ENCODE data around the gene ALOXE3.
"Not testable (repeated sequence)": the region's sequence is repeated elsewhere in the genome, so short reads cannot be mapped to it uniquely, and the experiment has no call there.

The ALOXE3 gene

GRCh38 chr17:8109661-8110455, 8.5 kb downstream of the ALOXE3 start:
- TF ChIP-seq CTCF (IDR thresholded peaks at IDR 0.05; ENCODE audit: low read depth, low read length, missing control alignments), result peak; percentile 93
- no peak for DNase-seq (ENCODE audit: low read depth)
- H3K4me3 ChIP-seq (ENCODE audit: low read depth, low read length), result no peak overlapping the region; the same call in 1 of the 2 replicates

- no peak overlapping the region for H3K4me3 ChIP-seq (ENCODE audit: low read depth, low read length)
- no peak for DNase-seq (ENCODE audit: low read depth)
- TF ChIP-seq CTCF (IDR thresholded peaks at IDR 0.05; ENCODE audit: low read depth, low read length, missing control alignments), result no peak
These were observed 9.2 kb downstream of the ALOXE3 start for GRCh38 chr17:8108972-8109660.

- not testable (repeated sequence) for DNase-seq (ENCODE audit: low read depth); H3K4me3 ChIP-seq (ENCODE audit: low read depth, low read length)
These were observed 11.3 kb downstream of the ALOXE3 start for GRCh38 chr17:8106980-8107379.

GRCh38 chr17:8105957-8106398, 12.3 kb downstream of the ALOXE3 start:
- no peak for DNase-seq (ENCODE audit: low read depth)
- no peak for TF ChIP-seq CTCF (IDR thresholded peaks at IDR 0.05; ENCODE audit: low read depth, low read length, missing control alignments)
- H3K4me3 ChIP-seq (ENCODE audit: low read depth, low read length), result no peak overlapping the region

- no peak overlapping the region for H3K4me3 ChIP-seq (ENCODE audit: low read depth, low read length)
These were observed 13.4 kb downstream of the ALOXE3 start for GRCh38 chr17:8104911-8105310.

GRCh38 chr17:8103549-8103948, 14.8 kb downstream of the ALOXE3 start:
- DNase-seq (ENCODE audit: low read depth), result no peak
- H3K4me3 ChIP-seq (ENCODE audit: low read depth, low read length), result no peak overlapping the region
- no peak for TF ChIP-seq CTCF (IDR thresholded peaks at IDR 0.05; ENCODE audit: low read depth, low read length, missing control alignments)

More at GRCh38 chr17:8104911-8105310, 13.4 kb downstream of the ALOXE3 start:
- TF ChIP-seq CTCF (IDR thresholded peaks at IDR 0.05; ENCODE audit: low read depth, low read length, missing control alignments), result no peak
- no peak for DNase-seq (ENCODE audit: low read depth)

GRCh38 chr17:8101721-8102120, 16.6 kb downstream of the ALOXE3 start:
- H3K4me3 ChIP-seq (ENCODE audit: low read depth, low read length), result no peak overlapping the region
- DNase-seq (ENCODE audit: low read depth), result no peak

More at GRCh38 chr17:8101721-8102120, 16.6 kb downstream of the ALOXE3 start:
- no peak for TF ChIP-seq CTCF (IDR thresholded peaks at IDR 0.05; ENCODE audit: low read depth, low read length, missing control alignments)

Data from GM12864 (cell line).